CD14-positive monocyte (primary cell): Measurements from ENCODE around the gene ALAS1. TPM values are rescaled to one million over a fixed set of nuclear protein-coding genes. Genes with fewer than 3 reads are reported as not detected.

Experiments used
- DNase-seq, 3 donors: peaks; one replicate each; pipeline ENCODE4 v3.0.0-alpha.2; 2011 to 2022
- H2AFZ ChIP-seq: 2 replicates; pipeline ENCODE4 v1.6.0; 2012; ENCODE audit warnings: mild to moderate bottlenecking, low read depth, low read length, inconsistent platforms; ENCODE audit not compliant: insufficient read depth, poor library complexity, severe bottlenecking
- H3K27ac ChIP-seq, 2 donors: 1 replicate in 1 of 2; 2 replicates in 1 of 2; pipeline ENCODE4 v1.5.1; 2012 to 2013; ENCODE audit warnings: low read length in 2 of 2, control low read depth in 1 of 2, inconsistent platforms in 1 of 2, low read depth in 1 of 2, mild to moderate bottlenecking in 1 of 2
- H3K27me3 ChIP-seq, 2 donors: one replicate each; pipeline versions ENCODE4 v1.6.0 to v1.6.1; 2011 to 2013; ENCODE audit warnings: low read length in 2 of 2; ENCODE audit not compliant: control insufficient read depth in 2 of 2, insufficient read depth in 2 of 2
- H3K36me3 ChIP-seq, 2 donors: replicated peaks in 1 of 2; 1 replicate in 1 of 2; 2 replicates in 1 of 2; pipeline versions ENCODE4 v1.5.1 to v1.6.1; 2012 to 2013; ENCODE audit warnings: low read length in 2 of 2, control low read depth in 1 of 2, inconsistent platforms in 1 of 2, mild to moderate bottlenecking in 1 of 2; ENCODE audit not compliant: insufficient read depth in 2 of 2, control insufficient read depth in 1 of 2
- H3K4me1 ChIP-seq, 2 donors: 1 replicate in 1 of 2; 2 replicates in 1 of 2; pipeline versions ENCODE4 v1.5.1 to v1.6.1; 2012 to 2013; ENCODE audit warnings: low read length in 2 of 2, control low read depth in 1 of 2, inconsistent platforms in 1 of 2, mild to moderate bottlenecking in 1 of 2, moderate library complexity in 1 of 2; ENCODE audit not compliant: insufficient read depth in 2 of 2, control insufficient read depth in 1 of 2
- H3K4me2 ChIP-seq: replicated peaks from 2 replicates; pipeline ENCODE3; 2012; ENCODE audit warnings: low read length, moderate library complexity, mild to moderate bottlenecking; ENCODE audit not compliant: poor library complexity, severe bottlenecking; ENCODE audit errors: extremely low read depth
- H3K4me3 ChIP-seq, 3 experiments: fragments of 200-600 bp in 1 of 3; sonication (generic) in 1 of 3; replicated peaks in 1 of 3; 1 replicate in 2 of 3; 2 replicates in 1 of 3; pipeline ENCODE4 v1.5.1; 2011 to 2013; ENCODE audit warnings: low read length in 3 of 3, mild to moderate bottlenecking in 3 of 3, control low read depth in 2 of 3, low read depth in 2 of 3, inconsistent platforms in 1 of 3, moderate library complexity in 1 of 3
- H3K79me2 ChIP-seq: 2 replicates; pipeline ENCODE4 v1.6.0; 2012; ENCODE audit warnings: mild to moderate bottlenecking, control low read depth, inconsistent platforms, low read length, moderate library complexity; ENCODE audit not compliant: insufficient read depth
- H3K9ac ChIP-seq: 2 replicates; pipeline ENCODE4 v1.6.0; 2017; ENCODE audit warnings: low read length, mild to moderate bottlenecking; ENCODE audit not compliant: insufficient read depth, poor library complexity, severe bottlenecking
- H3K9me3 ChIP-seq, 2 donors: replicated peaks in 1 of 2; 1 replicate in 1 of 2; 2 replicates in 1 of 2; pipeline versions ENCODE4 v1.5.1 to v1.6.1; 2012 to 2013; ENCODE audit warnings: low read length in 2 of 2, control low read depth in 1 of 2; ENCODE audit not compliant: control insufficient read depth in 1 of 2, insufficient read depth in 1 of 2
- H4K20me1 ChIP-seq: 2 replicates; pipeline ENCODE4 v1.6.0; 2012; ENCODE audit warnings: mild to moderate bottlenecking, low read length, control low read depth, moderate library complexity; ENCODE audit not compliant: insufficient read depth
- H3K27ac Mint-ChIP-seq, 7 donors: one replicate each; pipeline ENCODE4 v1.8.0; 2020; ENCODE audit warnings: mild to moderate bottlenecking in 7 of 7, mixed read lengths in 7 of 7, moderate library complexity in 6 of 7, inconsistent platforms in 2 of 7
- H3K27me3 Mint-ChIP-seq, 3 donors: one replicate each; pipeline ENCODE4 v1.8.0; 2021 to 2022; ENCODE audit warnings: low read depth in 3 of 3, mild to moderate bottlenecking in 3 of 3, mixed read lengths in 3 of 3, moderate library complexity in 3 of 3, inconsistent platforms in 1 of 3
- H3K36me3 Mint-ChIP-seq, 2 donors: one replicate each; pipeline ENCODE4 v1.8.0; 2020; ENCODE audit warnings: mixed read lengths in 2 of 2, inconsistent platforms in 1 of 2, mild to moderate bottlenecking in 1 of 2
- H3K4me1 Mint-ChIP-seq: one replicate; pipeline ENCODE4 v1.8.0; 2020; ENCODE audit warnings: mild to moderate bottlenecking, mixed read lengths
- H3K4me3 Mint-ChIP-seq, 2 donors: one replicate each; pipeline ENCODE4 v1.8.0; 2020; ENCODE audit warnings: mild to moderate bottlenecking in 2 of 2, mixed read lengths in 2 of 2, moderate library complexity in 1 of 2
- H3K9me3 Mint-ChIP-seq, 7 donors: one replicate each; pipeline ENCODE4 v1.8.0; 2020 to 2022; ENCODE audit warnings: mixed read lengths in 7 of 7, mild to moderate bottlenecking in 6 of 7, moderate library complexity in 6 of 7, inconsistent platforms in 2 of 7
- CTCF ChIP-seq: fragments of 200-600 bp; IDR thresholded peaks from one replicate; pipeline ENCODE4 v1.8.0; 2022; ENCODE audit warnings: antibody characterized with exemption, mild to moderate bottlenecking
- WGBS: methylation state at CpG from one replicate; pipeline ENCODE4 v1.1.5; 2013; ENCODE audit warnings: missing lambda C conversion rate; ENCODE audit not compliant: insufficient coverage; 5-methylcytosine and 5-hydroxymethylcytosine counted together
- intact Hi-C, 2 donors: fragments of 100-400 bp; cut with micrococcal nuclease; formaldehyde crosslinking; loops; one replicate each; pipeline versions ENCODE4 v1.15.0 to v1.15.1; 2023
- polyA plus RNA-seq, 3 donors: library from polyadenylated mRNA; depleted of rRNA in 1 of 3; unstranded in 2 of 3; stranded (reverse) in 1 of 3; fragments of 300-500 nt in 2 of 3; fragments of >200 nt in 1 of 3; fragmentation: Illumina TruSeq in 2 of 3; gene quantifications; 1 replicate in 2 of 3; 2 replicates in 1 of 3; pipeline ENCODE4 v1.2.3, GENCODE V29; 2012 to 2021

ALAS1 gene
- polyA plus RNA-seq, 3 donors, result 20.9 to 84.7 (median 38.7) TPM

- no peak for TF ChIP-seq CTCF
- H3K4me3 Mint-ChIP-seq, result no peak overlapping the region
- Histone ChIP-seq H2AFZ (no peak overlapping the region), H3K9ac (no peak overlapping the region), H4K20me1 (peaks cover 3% of the 10 kb centered on the region), H3K36me3 (peaks cover 50 to 54% of the 10 kb centered on the region in 2 donors), H3K4me1 (peaks cover 43 to 46% of the 10 kb centered on the region in 2 donors), H3K4me2 (no peak overlapping the region), H3K27ac (no peak overlapping the region), H3K9me3 (no peaks in the 10 kb centered on the region), H3K79me2 (peaks cover 14% of the 10 kb centered on the region), H3K27me3 (no peaks in the 10 kb centered on the region), H3K4me3 (no peak overlapping the region)
- 96% methylated on average over 4 of the region's 7 CpGs for WGBS
- intact Hi-C loops, result loop anchor here in 1 of 2 donors (5.0 kb wide), 1 partner anchor 48 kb away; no protein-coding TSS in a partner anchor
- no peak for DNase-seq
- peaks cover 0 to 3% (median 0%) of the 10 kb centered on the region in 3 donors for H3K27me3 Mint-ChIP-seq
- peaks cover 54% of the 10 kb centered on the region for H3K4me1 Mint-ChIP-seq
- no peak overlapping the region for H3K27ac Mint-ChIP-seq
- H3K9me3 Mint-ChIP-seq, result no peaks in the 10 kb centered on the region
- peaks cover 57 to 60% of the 10 kb centered on the region in 2 donors for H3K36me3 Mint-ChIP-seq
These were observed 17.4 kb downstream of the ALAS1 start for GRCh38 chr3:52215351-52215750.

- peak overlapping the region; percentile 41 for H3K4me2 ChIP-seq
These were observed 18.8 kb downstream of the ALAS1 start for GRCh38 chr3:52216585-52217408.

More at GRCh38 chr3:52216585-52217408, 18.8 kb downstream of the ALAS1 start:
- Histone ChIP-seq H3K79me2 (peaks cover 4% of the 10 kb centered on the region), H3K36me3 (peaks cover 41 to 45% of the 10 kb centered on the region in 2 donors), H3K9me3 (no peaks in the 10 kb centered on the region), H4K20me1 (peaks cover 3% of the 10 kb centered on the region), H3K4me1 (peaks cover 30 to 33% of the 10 kb centered on the region in 2 donors), H3K27ac (no peak overlapping the region), H3K9ac (no peak overlapping the region), H2AFZ (no peak overlapping the region), H3K27me3 (no peaks in the 10 kb centered on the region), H3K4me3 (peak overlapping the region in 1 of 3 experiments; percentile 7)
- Mint-ChIP-seq H3K27ac (peak overlapping the region in 6 of 7 donors; percentile 6 to 85 (median 40)), H3K4me1 (peaks cover 46% of the 10 kb centered on the region), H3K36me3 (peaks cover 54% of the 10 kb centered on the region in 2 donors), H3K27me3 (peaks cover 0 to 3% (median 0%) of the 10 kb centered on the region in 3 donors), H3K4me3 (peak overlapping the region in 1 of 2 donors; percentile 24), H3K9me3 (no peaks in the 10 kb centered on the region)
- intact Hi-C loops, result loop anchor here in 1 of 2 donors (5.0 kb wide), 1 partner anchor 49 kb away; no protein-coding TSS in a partner anchor
- DNase-seq, result peak in 1 of 3 donors; percentile 46
- TF ChIP-seq CTCF, result no peak
- WGBS, result 37% methylated on average over 12 of the region's 13 CpGs
